ENCODE measurements around the gene IDH3G. TPM values are rescaled to one million over a fixed set of nuclear protein-coding genes. Genes with fewer than 3 reads are reported as not detected.

Gene IDH3G
- total RNA-seq, 1 donor from 2014 or later, result 62.2 TPM

GRCh38 chrX:153781428-153782047, 12.6 kb downstream of the IDH3G start:
- DNase-seq (ENCODE audit: low read depth), result no peak
- no peak for TF ChIP-seq CTCF (conservative IDR thresholded peaks at IDR 0.05; ENCODE audit: low read depth, low read length)
- H3K4me3 ChIP-seq (ENCODE audit: low read depth, low read length), result no peak overlapping the region

GRCh38 chrX:153780678-153781427, 13.3 kb downstream of the IDH3G start, which contains the start of gene SRPK3:
Gene SRPK3 (plus strand): TSS chrX:153781041. CDS start chrX:153781087, 46 bp downstream.
- no peak for DNase-seq (ENCODE audit: low read depth)
- H3K4me3 ChIP-seq (ENCODE audit: low read depth, low read length), result no peak within 1 kb of the TSS
- no peak for TF ChIP-seq CTCF (conservative IDR thresholded peaks at IDR 0.05; ENCODE audit: low read depth, low read length)

- no peak for DNase-seq (ENCODE audit: low read depth)
- H3K4me3 ChIP-seq (ENCODE audit: low read depth, low read length), result no peak overlapping the region
- TF ChIP-seq CTCF (conservative IDR thresholded peaks at IDR 0.05; ENCODE audit: low read depth, low read length), result no peak
Measured at GRCh38 chrX:153779891-153780677, 14.1 kb downstream of the IDH3G start.

- H3K4me3 ChIP-seq (ENCODE audit: low read depth, low read length), result no peak overlapping the region
- no peak for DNase-seq (ENCODE audit: low read depth)
- no peak for TF ChIP-seq CTCF (conservative IDR thresholded peaks at IDR 0.05; ENCODE audit: low read depth, low read length)
Measured at GRCh38 chrX:153778684-153779101, 15.5 kb downstream of the IDH3G start.

- no peak for TF ChIP-seq CTCF (conservative IDR thresholded peaks at IDR 0.05; ENCODE audit: low read depth, low read length)
- DNase-seq (ENCODE audit: low read depth), result no peak
- H3K4me3 ChIP-seq (ENCODE audit: low read depth, low read length), result no peak overlapping the region
Measured at GRCh38 chrX:153778181-153778580, 16.0 kb downstream of the IDH3G start.

GRCh38 chrX:153777261-153778090, 16.7 kb downstream of the IDH3G start:
- TF ChIP-seq CTCF (conservative IDR thresholded peaks at IDR 0.05; ENCODE audit: low read depth, low read length), result no peak
- no peak overlapping the region for H3K4me3 ChIP-seq (ENCODE audit: low read depth, low read length)
- no peak for DNase-seq (ENCODE audit: low read depth)
